NB4 (cell line): Measurements from ENCODE around the gene ADD1.

Experiments used
- DNase-seq: peaks from one replicate; pipeline ENCODE4 v3.0.0; 2010; ENCODE audit warnings: low read depth
- H3K4me3 ChIP-seq: one replicate; pipeline ENCODE4 v1.5.1; 2011; ENCODE audit warnings: mild to moderate bottlenecking, low read depth, low read length, moderate library complexity
- MYC ChIP-seq: IDR thresholded peaks from 2 replicates; pipeline ENCODE4 v1.6.1; 2011; ENCODE audit warnings: low read depth, low read length
- POLR2A ChIP-seq: IDR thresholded peaks from 2 replicates; pipeline ENCODE4 v1.6.1; 2011; ENCODE audit warnings: mild to moderate bottlenecking; ENCODE audit not compliant: insufficient read length; ENCODE audit errors: extremely low read depth
- TF ChIP-seq, protein P1 (sequence below): IDR thresholded peaks from 2 replicates; pipeline ENCODE4 v1.6.1; 2011; ENCODE audit warnings: low read depth, low read length
- TF ChIP-seq, protein P2 (sequence below): IDR thresholded peaks from one replicate; pipeline ENCODE4 v1.5.1; 2012; ENCODE audit warnings: low read depth, low read length

The ADD1 gene

DNA sequence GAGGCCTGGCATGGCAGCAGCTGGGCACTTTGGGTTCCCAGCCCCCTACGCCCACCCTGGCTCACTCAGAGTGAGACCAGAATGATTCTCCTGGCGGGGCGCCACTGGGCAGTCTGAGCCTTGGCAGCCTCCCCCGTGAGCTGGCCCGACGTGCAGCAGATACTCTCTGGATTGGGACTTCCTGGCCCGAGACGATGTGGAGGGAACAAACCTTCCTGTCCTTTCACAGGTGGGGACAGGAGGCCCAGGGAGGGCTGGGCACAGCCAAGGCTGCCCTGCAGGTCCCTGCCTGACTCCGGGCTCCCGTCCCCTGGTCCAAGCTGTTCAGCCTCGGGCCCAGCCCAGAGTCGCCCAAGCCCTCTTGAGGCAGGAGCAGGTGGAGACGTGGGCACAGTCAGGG, 17.9 kb upstream of the ADD1 start:
- no peak for DNase-seq
- no peak for TF ChIP-seq MYC
- no peak for TF ChIP-seq POLR2A
- TF ChIP-seq, protein P1, sequence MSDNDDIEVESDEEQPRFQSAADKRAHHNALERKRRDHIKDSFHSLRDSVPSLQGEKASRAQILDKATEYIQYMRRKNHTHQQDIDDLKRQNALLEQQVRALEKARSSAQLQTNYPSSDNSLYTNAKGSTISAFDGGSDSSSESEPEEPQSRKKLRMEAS: no peak
- TF ChIP-seq, protein P2, sequence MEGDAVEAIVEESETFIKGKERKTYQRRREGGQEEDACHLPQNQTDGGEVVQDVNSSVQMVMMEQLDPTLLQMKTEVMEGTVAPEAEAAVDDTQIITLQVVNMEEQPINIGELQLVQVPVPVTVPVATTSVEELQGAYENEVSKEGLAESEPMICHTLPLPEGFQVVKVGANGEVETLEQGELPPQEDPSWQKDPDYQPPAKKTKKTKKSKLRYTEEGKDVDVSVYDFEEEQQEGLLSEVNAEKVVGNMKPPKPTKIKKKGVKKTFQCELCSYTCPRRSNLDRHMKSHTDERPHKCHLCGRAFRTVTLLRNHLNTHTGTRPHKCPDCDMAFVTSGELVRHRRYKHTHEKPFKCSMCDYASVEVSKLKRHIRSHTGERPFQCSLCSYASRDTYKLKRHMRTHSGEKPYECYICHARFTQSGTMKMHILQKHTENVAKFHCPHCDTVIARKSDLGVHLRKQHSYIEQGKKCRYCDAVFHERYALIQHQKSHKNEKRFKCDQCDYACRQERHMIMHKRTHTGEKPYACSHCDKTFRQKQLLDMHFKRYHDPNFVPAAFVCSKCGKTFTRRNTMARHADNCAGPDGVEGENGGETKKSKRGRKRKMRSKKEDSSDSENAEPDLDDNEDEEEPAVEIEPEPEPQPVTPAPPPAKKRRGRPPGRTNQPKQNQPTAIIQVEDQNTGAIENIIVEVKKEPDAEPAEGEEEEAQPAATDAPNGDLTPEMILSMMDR: no peak
- no peak overlapping the region for H3K4me3 ChIP-seq

DNA sequence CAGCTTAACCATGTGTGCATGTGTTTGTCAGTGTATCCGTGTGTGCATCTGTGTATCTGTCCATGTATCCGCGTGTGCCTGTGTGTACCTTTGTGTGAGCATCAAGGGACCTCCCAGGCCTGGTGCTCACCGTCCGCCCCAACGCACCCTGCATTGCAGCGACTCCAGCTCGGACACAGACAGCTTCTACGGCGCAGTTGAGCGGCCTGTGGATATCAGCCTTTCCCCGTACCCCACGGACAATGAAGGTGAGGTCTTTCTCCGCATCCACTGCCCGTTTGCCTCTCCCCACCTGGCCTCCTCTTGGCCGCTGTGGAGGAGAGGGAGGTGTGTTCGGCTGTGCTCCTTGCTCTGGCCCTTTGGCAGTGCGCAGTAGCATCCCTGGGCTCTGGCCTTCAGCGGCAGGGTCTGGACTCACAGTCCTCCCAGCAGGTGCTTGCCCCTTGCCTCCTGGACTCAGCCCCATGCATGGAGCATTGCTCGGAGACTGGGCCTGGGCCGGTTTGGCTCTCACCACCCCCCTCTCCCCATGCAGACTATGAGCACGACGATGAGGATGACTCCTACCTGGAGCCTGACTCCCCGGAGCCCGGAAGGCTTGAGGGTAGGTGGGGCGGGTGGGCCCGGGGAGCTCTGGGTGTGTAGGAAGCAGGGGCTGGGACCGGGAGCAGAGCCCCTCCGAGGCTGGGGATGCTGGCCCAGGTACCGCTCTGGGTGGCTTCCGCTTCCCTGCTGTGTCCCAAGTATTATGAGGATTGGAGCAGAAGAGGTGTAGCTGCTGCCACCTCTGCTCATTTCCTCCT, 16.4 kb upstream of the ADD1 start:
- DNase-seq: no peak
- H3K4me3 ChIP-seq: no peak overlapping the region
- TF ChIP-seq POLR2A: no peak
- TF ChIP-seq, protein P2: no peak
- no peak for TF ChIP-seq MYC
- TF ChIP-seq, protein P1: no peak

DNA sequence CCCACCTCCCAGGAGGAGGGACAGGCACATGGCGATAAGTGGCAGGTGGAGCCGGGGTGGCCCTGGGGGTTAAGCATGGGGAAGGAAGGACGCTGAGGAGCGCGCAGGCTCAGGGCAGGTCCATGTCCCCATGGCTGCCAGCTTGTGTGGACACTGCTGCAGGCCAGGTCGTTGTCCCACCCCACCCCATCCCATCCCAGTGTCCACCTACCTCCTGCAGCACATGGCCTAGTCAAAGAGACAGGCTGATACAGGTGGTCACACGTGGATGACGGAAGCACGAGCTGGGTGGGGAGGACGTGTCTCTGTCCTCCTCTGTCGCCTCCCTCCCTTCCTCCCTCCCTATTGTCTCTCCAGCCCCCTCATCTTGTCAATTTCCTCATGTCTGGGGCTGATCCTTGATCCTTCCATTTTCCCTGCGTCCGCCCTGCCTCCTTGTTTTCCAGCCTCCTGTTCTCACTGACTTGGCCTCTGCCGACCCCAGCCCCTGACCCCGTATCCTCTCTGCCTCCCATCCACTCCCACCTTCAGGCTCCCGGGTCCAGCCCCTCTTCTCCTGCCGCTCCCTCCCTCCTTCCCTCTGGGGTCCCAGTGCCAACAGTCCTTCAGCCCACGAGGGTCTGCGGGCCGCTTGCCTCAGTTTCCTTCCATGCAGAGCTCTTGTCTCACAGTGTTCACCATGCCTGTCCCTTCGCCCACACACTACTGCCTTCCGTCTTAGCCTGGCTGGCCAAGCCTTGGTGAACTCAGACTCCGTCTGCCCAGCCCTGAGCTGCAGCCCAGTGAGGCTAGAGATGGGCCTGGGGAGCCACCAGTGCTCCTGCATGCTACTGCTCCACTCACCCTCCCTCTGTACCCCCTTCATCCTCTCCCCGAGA, 15.5 kb upstream of the ADD1 start:
- H3K4me3 ChIP-seq: no peak overlapping the region
- no peak for DNase-seq
- TF ChIP-seq POLR2A: no peak
- TF ChIP-seq, protein P1: no peak
- no peak for TF ChIP-seq MYC
- TF ChIP-seq, protein P2: no peak

DNA sequence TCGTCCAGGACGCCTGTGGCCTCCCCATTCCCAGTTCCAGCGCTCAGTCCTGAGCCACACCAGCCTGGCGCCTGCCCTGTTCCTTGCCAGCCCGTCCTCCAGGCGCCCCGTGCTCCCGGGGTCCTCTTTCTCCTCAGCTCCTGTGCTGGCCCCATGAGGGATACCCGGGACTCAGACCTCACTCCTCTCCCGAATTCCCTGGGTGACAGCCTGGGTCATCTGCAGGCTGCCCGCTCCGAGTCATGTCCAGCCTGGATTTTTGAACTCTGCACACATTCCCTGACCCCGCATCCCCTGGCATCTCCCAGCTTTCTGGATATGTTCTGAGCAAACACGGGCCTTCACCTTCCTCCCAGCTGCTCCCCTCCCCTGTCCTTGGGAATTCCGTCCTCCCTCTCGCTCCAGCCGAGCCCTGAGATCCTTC, 14.9 kb upstream of the ADD1 start:
- TF ChIP-seq, protein P2: no peak
- TF ChIP-seq MYC: no peak
- no peak for TF ChIP-seq POLR2A
- TF ChIP-seq, protein P1: no peak
- no peak for DNase-seq
- H3K4me3 ChIP-seq: no peak overlapping the region

DNA sequence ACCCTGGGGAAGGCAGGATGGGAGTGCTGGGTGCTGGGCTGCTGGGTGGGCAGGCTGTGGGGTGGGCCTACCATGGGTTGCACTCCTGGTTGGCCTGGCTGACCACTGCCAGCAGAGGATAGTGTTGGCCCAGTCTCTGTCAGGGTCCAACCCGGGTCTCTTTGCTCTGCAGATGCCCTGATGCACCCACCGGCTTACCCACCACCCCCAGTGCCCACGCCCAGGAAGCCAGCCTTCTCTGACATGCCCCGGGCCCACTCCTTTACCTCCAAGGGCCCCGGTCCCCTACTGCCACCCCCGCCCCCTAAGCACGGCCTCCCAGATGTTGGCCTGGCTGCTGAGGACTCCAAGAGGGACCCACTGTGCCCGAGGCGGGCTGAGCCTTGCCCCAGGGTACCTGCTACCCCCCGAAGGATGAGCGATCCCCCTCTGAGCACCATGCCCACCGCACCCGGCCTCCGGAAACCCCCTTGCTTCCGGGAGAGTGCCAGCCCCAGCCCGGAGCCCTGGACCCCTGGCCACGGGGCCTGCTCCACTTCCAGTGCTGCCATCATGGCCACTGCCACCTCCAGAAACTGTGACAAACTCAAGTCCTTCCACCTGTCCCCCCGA, 14.2 kb upstream of the ADD1 start:
- H3K4me3 ChIP-seq: no peak overlapping the region
- DNase-seq: no peak
- TF ChIP-seq, protein P1: no peak
- TF ChIP-seq, protein P2: no peak
- TF ChIP-seq MYC (no peak), POLR2A (no peak)
